SK-N-SH (cell line): ENCODE data around the gene LRRC32.

Source experiments
- EZH2phosphoT487 ChIP-seq: fragments of 200-600 bp; sonication (generic); IDR thresholded peaks from 2 replicates; pipeline ENCODE4 v1.6.1; 2017; ENCODE audit warnings: low read depth, mixed run types, mild to moderate bottlenecking, antibody characterized with exemption, moderate library complexity, borderline replicate concordance
- MXI1 ChIP-seq: IDR thresholded peaks from 2 replicates; pipeline ENCODE4 v1.6.1; 2012; ENCODE audit warnings: mild to moderate bottlenecking, low read depth, low read length, improper control_type of control experiment
- POLR2AphosphoS5 ChIP-seq: IDR thresholded peaks from 2 replicates; pipeline ENCODE4 v1.6.1; 2012; ENCODE audit warnings: low read depth, low read length
- RAD21 ChIP-seq: IDR thresholded peaks from 2 replicates; pipeline ENCODE4 v1.6.1; 2012; ENCODE audit warnings: mild to moderate bottlenecking, low read length
- SMC3 ChIP-seq: IDR thresholded peaks from 2 replicates; pipeline ENCODE4 v1.6.1; 2012; ENCODE audit warnings: low read depth, low read length, improper control_type of control experiment
- TAF1 ChIP-seq: IDR thresholded peaks from 2 replicates; pipeline ENCODE4 v1.6.1; 2012; ENCODE audit warnings: low read depth, mild to moderate bottlenecking, low read length, moderate library complexity, borderline replicate concordance
- YY1 ChIP-seq: IDR thresholded peaks from 2 replicates; pipeline ENCODE4 v1.4.0; 2012; ENCODE audit warnings: low read depth, mild to moderate bottlenecking
- TF ChIP-seq, protein P1 (sequence below): fragments of 200-600 bp; sonication (generic); IDR thresholded peaks from 2 replicates; pipeline ENCODE4 v1.6.1; 2017; ENCODE audit warnings: antibody characterized with exemption, mild to moderate bottlenecking, moderate library complexity
- TF ChIP-seq, protein P2 (sequence below): IDR thresholded peaks from 2 replicates; pipeline ENCODE4; 2012
- TF ChIP-seq, protein P3 (sequence below): IDR thresholded peaks from 2 replicates; pipeline ENCODE4 v1.4.0; 2012; ENCODE audit warnings: low read depth

DNA sequence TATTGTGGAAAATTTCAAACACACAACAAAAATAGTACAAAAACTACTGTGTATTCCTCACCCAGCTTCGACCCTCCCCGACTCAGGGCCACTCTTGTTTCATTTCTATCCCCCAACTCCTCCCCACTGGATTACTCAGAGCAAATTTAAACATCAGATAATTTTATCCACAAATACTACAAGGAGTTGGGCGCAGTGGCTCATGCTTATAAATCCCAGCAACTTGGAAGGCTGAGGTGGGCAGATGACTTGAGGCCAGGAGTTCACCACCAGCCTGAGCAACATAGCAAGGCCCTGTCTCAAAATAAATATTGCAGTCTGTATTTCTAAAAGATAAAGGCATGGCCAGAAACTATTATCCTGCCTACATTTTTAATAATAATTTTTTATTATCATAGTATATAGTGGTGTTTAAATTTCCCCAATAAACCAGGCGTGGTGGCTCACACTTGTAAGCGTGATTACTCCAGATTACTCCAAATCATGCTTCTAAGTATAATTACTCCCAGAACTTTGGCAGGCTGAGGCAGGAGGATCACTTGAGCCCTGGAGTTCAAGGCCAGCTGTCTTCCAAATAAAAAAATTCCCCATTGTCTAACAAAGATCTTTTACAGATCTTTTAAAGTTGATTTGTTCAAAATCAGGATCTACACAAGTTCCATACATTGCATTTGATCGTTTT is 39.8 kb downstream of the LRRC32 start:
- no peak for TF ChIP-seq POLR2AphosphoS5
- no peak for TF ChIP-seq EZH2phosphoT487
- TF ChIP-seq TAF1: no peak
- TF ChIP-seq, protein P1, sequence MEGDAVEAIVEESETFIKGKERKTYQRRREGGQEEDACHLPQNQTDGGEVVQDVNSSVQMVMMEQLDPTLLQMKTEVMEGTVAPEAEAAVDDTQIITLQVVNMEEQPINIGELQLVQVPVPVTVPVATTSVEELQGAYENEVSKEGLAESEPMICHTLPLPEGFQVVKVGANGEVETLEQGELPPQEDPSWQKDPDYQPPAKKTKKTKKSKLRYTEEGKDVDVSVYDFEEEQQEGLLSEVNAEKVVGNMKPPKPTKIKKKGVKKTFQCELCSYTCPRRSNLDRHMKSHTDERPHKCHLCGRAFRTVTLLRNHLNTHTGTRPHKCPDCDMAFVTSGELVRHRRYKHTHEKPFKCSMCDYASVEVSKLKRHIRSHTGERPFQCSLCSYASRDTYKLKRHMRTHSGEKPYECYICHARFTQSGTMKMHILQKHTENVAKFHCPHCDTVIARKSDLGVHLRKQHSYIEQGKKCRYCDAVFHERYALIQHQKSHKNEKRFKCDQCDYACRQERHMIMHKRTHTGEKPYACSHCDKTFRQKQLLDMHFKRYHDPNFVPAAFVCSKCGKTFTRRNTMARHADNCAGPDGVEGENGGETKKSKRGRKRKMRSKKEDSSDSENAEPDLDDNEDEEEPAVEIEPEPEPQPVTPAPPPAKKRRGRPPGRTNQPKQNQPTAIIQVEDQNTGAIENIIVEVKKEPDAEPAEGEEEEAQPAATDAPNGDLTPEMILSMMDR: no peak
- TF ChIP-seq, protein P2, sequence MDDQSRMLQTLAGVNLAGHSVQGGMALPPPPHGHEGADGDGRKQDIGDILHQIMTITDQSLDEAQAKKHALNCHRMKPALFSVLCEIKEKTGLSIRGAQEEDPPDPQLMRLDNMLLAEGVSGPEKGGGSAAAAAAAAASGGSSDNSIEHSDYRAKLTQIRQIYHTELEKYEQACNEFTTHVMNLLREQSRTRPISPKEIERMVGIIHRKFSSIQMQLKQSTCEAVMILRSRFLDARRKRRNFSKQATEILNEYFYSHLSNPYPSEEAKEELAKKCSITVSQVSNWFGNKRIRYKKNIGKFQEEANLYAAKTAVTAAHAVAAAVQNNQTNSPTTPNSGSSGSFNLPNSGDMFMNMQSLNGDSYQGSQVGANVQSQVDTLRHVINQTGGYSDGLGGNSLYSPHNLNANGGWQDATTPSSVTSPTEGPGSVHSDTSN: no peak
- no peak for TF ChIP-seq RAD21
- TF ChIP-seq, protein P3, sequence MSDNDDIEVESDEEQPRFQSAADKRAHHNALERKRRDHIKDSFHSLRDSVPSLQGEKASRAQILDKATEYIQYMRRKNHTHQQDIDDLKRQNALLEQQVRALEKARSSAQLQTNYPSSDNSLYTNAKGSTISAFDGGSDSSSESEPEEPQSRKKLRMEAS: no peak
- no peak for TF ChIP-seq SMC3
- TF ChIP-seq YY1: no peak
- TF ChIP-seq MXI1: no peak
